Endothelial cell of umbilical vein (primary cell): ENCODE results near the gene C19orf67. TPM values are rescaled to one million over a fixed set of nuclear protein-coding genes. Genes with fewer than 3 reads are reported as not detected.
A peak's percentile ranks its signal among the peaks of the same experiment; 100 is the strongest.

Experiments
- BruUV-seq: library from RNA; stranded (reverse); fragments of 400-500 nt; replicated peaks from 2 replicates; lab custom pipeline; 2021; lab: Mats Ljungman, UMichigan
- CTCF ChIA-PET: fragments of 300-600, 350-600 bp; sonication (Branson Sonifier 250); formaldehyde crosslinking; loops from one replicate; lab custom pipeline; 2021; ENCODE audit warnings: antibody characterized with exemption, inconsistent platforms; lab: Charles Lee
- POLR2A ChIA-PET: fragments of 300-600, 350-600 bp; sonication (Branson Sonifier 250); formaldehyde crosslinking; loops from one replicate; lab custom pipeline; 2021; ENCODE audit warnings: antibody characterized with exemption, inconsistent platforms; lab: Charles Lee
- DNase-seq: peaks from one replicate; pipeline ENCODE4 v3.0.0-alpha.2; 2011; ENCODE audit warnings: low read depth, low spot score
- FAIRE-seq: peaks from 2 replicates; lab custom pipeline; 2011; peaks lifted over from hg19 to GRCh38; lab: Jason Lieb, UNC
- H2AFZ ChIP-seq: 2 replicates; pipeline ENCODE4 v1.6.0; 2012; ENCODE audit warnings: low read depth, low read length, control low read depth, inconsistent platforms
- H3K27ac ChIP-seq: 2 replicates; pipeline ENCODE4 v1.5.1; 2011; ENCODE audit warnings: low read depth, mild to moderate bottlenecking, control low read depth, low read length, moderate library complexity; ENCODE audit not compliant: insufficient read depth
- H3K27me3 ChIP-seq, 2 experiments: 2 replicates each; pipeline versions ENCODE4 v1.6.0 to v1.6.1; 2011; ENCODE audit warnings: low read length in 2 of 2, mixed read lengths in 1 of 2; ENCODE audit not compliant: control insufficient read depth in 2 of 2, insufficient read depth in 2 of 2
- H3K36me3 ChIP-seq, 2 experiments: 2 replicates in 1 of 2; 3 replicates in 1 of 2; pipeline ENCODE4 v1.5.1; 2011; ENCODE audit warnings: low read length in 2 of 2, mild to moderate bottlenecking in 1 of 2, moderate library complexity in 1 of 2; ENCODE audit not compliant: control insufficient read depth in 2 of 2, insufficient read depth in 2 of 2; ENCODE audit errors: extremely low read depth in 1 of 2
- H3K4me1 ChIP-seq: 3 replicates; pipeline ENCODE4 v1.5.1; 2011; ENCODE audit warnings: mild to moderate bottlenecking, low read length; ENCODE audit not compliant: control insufficient read depth, insufficient read depth; ENCODE audit errors: extremely low read depth
- H3K4me2 ChIP-seq: 2 replicates; pipeline ENCODE4 v1.6.1; 2011; ENCODE audit warnings: low read length, control low read depth, mixed read lengths; ENCODE audit not compliant: insufficient read depth
- H3K4me3 ChIP-seq, 3 experiments: fragments of 200-600 bp in 1 of 3; sonication (generic), shearing (Covaris generic) in 1 of 3; replicated peaks in 1 of 3; 2 replicates each; pipeline ENCODE4 v1.5.1; 2011 to 2016; ENCODE audit warnings: control low read depth in 3 of 3, low read length in 3 of 3, mild to moderate bottlenecking in 2 of 3, inconsistent platforms in 1 of 3, low read depth in 1 of 3, moderate library complexity in 1 of 3; ENCODE audit not compliant: insufficient read depth in 1 of 3
- H3K79me2 ChIP-seq: 2 replicates; pipeline ENCODE4 v1.6.0; 2012; ENCODE audit warnings: low read length, inconsistent platforms; ENCODE audit not compliant: control insufficient read depth, insufficient read depth
- H3K9ac ChIP-seq: replicated peaks from 2 replicates; pipeline ENCODE3; 2011; ENCODE audit warnings: low read length, control low read depth; ENCODE audit not compliant: insufficient read depth; ENCODE audit errors: extremely low read depth
- H3K9me1 ChIP-seq: replicated peaks from 3 replicates; pipeline ENCODE4 v1.6.0; 2011; ENCODE audit warnings: mild to moderate bottlenecking, low read length; ENCODE audit not compliant: control insufficient read depth, insufficient read depth; ENCODE audit errors: extremely low read depth
- H3K9me3 ChIP-seq: replicated peaks from 2 replicates; pipeline ENCODE4 v1.5.1; 2012; ENCODE audit warnings: low read length, inconsistent platforms; ENCODE audit not compliant: control insufficient read depth, insufficient read depth
- H4K20me1 ChIP-seq: replicated peaks from 2 replicates; pipeline ENCODE3; 2011; ENCODE audit warnings: mild to moderate bottlenecking, low read length; ENCODE audit not compliant: control insufficient read depth, insufficient read depth; ENCODE audit errors: extremely low read depth
- POLR2A ChIP-seq: IDR thresholded peaks from 2 replicates; pipeline ENCODE4 v1.6.1; 2012; ENCODE audit warnings: low read depth, mild to moderate bottlenecking, control low read depth, low read length
- POLR2AphosphoS5 ChIP-seq: IDR thresholded peaks from 2 replicates; pipeline ENCODE4 v1.6.1; 2012; ENCODE audit warnings: low read depth, mild to moderate bottlenecking, control low read depth, low read length, moderate library complexity; ENCODE audit not compliant: insufficient read depth
- dilution Hi-C: fragments of 300-500 bp; cut with MboI; formaldehyde crosslinking; loops from one replicate; pipeline ENCODE4 v1.15.0; 2019; ENCODE audit warnings: low sequenced_read_pairs; ENCODE audit not compliant: extremely low pct_ligation_motif_present
- intact Hi-C: fragments of 100-400 bp; cut with micrococcal nuclease; formaldehyde crosslinking; loops from one replicate; pipeline ENCODE4 v1.10.0; 2022
- polyA plus RNA-seq, 4 experiments: library from polyadenylated mRNA; depleted of rRNA in 3 of 4; stranded (reverse) in 3 of 4; unstranded in 1 of 4; fragments of >200 nt; gene quantifications; 2 replicates each; pipeline versions ENCODE4 v1.2.1 to v1.2.3, GENCODE V29; 2011 to 2012; ENCODE audit warnings: missing spikeins in 1 of 4
- total RNA-seq: library from RNA; stranded (reverse); gene quantifications from 2 replicates; pipeline ENCODE4 v1.2.3, GENCODE V29; 2021
- TF ChIP-seq, protein P1 (sequence below), 2 donors: IDR thresholded peaks; 1 replicate in 1 of 2; 2 replicates in 1 of 2; pipeline ENCODE4 v1.5.1; 2011; ENCODE audit warnings: low read length in 2 of 2, mild to moderate bottlenecking in 2 of 2, moderate library complexity in 2 of 2, control low read depth in 1 of 2, inconsistent platforms in 1 of 2, low read depth in 1 of 2; ENCODE audit not compliant: insufficient read depth in 1 of 2; ENCODE audit errors: extremely low read depth in 1 of 2

C19orf67 gene
- total and polyA plus RNA-seq, 2 donors (not counting 3 experiments of a cell fraction or from before 2014, with no cell fraction given), result 0.55 TPM; not detected in 1

DNA sequence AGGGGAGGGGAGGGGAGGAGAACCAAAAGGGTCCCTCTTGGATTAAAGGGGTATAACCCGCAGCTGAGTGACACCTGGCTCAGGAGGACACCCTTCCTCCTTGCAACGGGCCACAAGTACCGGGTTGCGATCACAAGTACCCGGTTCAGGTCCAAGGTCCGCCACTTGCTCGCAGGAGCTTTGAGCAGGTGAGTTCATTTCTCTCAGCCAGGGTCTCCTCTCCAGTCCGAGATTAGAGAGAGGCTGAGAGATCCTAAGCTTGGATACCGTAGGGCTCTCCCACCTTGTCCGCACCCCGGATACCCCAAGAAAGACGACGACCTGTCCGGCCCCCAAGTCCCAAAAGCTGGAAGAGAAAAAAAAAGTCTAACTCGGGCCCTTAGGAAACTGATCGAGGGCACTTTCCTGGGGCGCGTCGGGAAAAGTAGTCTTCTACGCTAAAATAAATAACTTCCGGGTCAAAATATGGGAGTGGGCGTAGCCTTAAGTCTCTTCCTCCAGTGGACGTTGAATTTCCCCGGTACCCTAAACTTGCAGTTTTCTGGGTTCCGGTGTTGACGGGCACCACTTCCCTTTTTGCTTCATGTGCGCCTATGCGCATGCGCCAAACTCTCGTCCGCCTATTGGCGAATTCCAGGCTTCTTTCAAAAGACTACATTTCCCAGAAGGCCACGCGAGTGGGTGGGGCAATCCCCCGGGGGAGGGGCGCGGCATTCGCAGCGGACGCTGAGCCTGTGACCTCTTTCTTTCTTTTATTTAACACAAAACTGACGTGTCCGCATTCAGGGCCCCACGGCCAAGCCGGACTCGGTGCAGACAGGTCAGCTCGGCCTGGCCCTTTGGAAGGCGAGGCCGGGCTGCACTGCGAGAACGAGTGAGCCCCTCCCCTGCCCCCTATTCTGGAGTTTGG is 4.4 kb downstream of the C19orf67 start:
- Histone ChIP-seq H4K20me1 (no peaks in the 10 kb centered on the region), H3K4me3 (peak overlapping the region; percentile 59 to 77 (median 69)), H3K9me3 (no peaks in the 10 kb centered on the region), H3K27ac (peak overlapping the region; percentile 66), H3K79me2 (no peaks in the 10 kb centered on the region), H3K36me3 (no peaks in the 10 kb centered on the region), H3K4me2 (peak overlapping the region; percentile 58), H3K9ac (peak overlapping the region; percentile 73), H2AFZ (peak overlapping the region; percentile 71), H3K4me1 (peaks cover 12% of the 10 kb centered on the region), H3K27me3 (no peaks in the 10 kb centered on the region), H3K9me1 (no peaks in the 10 kb centered on the region)
- ChIA-PET CTCF (interaction anchor here (1.2 to 5.6 kb wide), 8 partner anchors 9 to 74 kb away, joined by 4 to 21 read pairs (median 4); partner anchors contain the start of genes ASF1B and MISP3), POLR2A (interaction anchor here (0.6 to 1.3 kb wide), 2 partner anchors 9 to 35 kb away, joined by 3 to 4 read pairs; no protein-coding TSS in a partner anchor)
- TF ChIP-seq, protein P1, sequence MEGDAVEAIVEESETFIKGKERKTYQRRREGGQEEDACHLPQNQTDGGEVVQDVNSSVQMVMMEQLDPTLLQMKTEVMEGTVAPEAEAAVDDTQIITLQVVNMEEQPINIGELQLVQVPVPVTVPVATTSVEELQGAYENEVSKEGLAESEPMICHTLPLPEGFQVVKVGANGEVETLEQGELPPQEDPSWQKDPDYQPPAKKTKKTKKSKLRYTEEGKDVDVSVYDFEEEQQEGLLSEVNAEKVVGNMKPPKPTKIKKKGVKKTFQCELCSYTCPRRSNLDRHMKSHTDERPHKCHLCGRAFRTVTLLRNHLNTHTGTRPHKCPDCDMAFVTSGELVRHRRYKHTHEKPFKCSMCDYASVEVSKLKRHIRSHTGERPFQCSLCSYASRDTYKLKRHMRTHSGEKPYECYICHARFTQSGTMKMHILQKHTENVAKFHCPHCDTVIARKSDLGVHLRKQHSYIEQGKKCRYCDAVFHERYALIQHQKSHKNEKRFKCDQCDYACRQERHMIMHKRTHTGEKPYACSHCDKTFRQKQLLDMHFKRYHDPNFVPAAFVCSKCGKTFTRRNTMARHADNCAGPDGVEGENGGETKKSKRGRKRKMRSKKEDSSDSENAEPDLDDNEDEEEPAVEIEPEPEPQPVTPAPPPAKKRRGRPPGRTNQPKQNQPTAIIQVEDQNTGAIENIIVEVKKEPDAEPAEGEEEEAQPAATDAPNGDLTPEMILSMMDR (IDR thresholded peaks at IDR 0.05; ENCODE audit: extremely low read depth in 1 of 2, insufficient read depth in 1 of 2, low read depth in 1 of 2, low read length in 2 of 2), result no peak
- TF ChIP-seq POLR2A (peak; percentile 97), POLR2AphosphoS5 (peak; percentile 84)
- FAIRE-seq (peak; percentile 100), DNase-seq (peak; percentile 100)
- intact Hi-C loops, result loop anchor here (1.0 to 2.0 kb wide), 5 partner anchors 36 to 175 kb away; partner anchors contain the start of genes ASF1B, BRME1, CC2D1A and PRKACA
- BruUV-seq, result TSS peak; percentile 92
- dilution Hi-C loops, result no loop called here
